ENCODE data around the gene CBX1. TPM values are rescaled to one million over a fixed set of nuclear protein-coding genes. Genes with fewer than 3 reads are reported as not detected.

CBX1 gene
- total and polyA plus RNA-seq, 2 of the 13 experiments (the other 11 are each of a cell fraction or from before 2014, with no cell fraction given) = 17.8 to 108 TPM

GRCh38 chr17:48100160-48100559, 1.1 kb downstream of the CBX1 start:
- Histone ChIP-seq H3K4me2 (ENCODE audit: low read depth, low read length) (peak overlapping the region; percentile 72), H3K79me2 (ENCODE audit: insufficient read depth, low read length) (peaks cover 45% of the 10 kb centered on the region), H3K4me3 (replicated peaks in 1 of 3; ENCODE audit: insufficient read depth in 1 of 3, low read depth in 2 of 3, low read length in 3 of 3) (peak overlapping the region; percentile 90), H3K27ac (ENCODE audit: extremely low read length, insufficient read depth, low read length) (peak overlapping the region; percentile 84), H3K4me1 (ENCODE audit: insufficient read depth, low read length) (peaks cover 27% of the 10 kb centered on the region), H3K36me3 (replicated peaks in 1 of 2; ENCODE audit: control insufficient read depth in 1 of 2, insufficient read depth in 2 of 2, low read length in 2 of 2) (no peaks in the 10 kb centered on the region; a peak in 1 of 5 replicates), H3K9ac (ENCODE audit: insufficient read depth, low read depth, low read length) (peak overlapping the region; percentile 79), H3K27me3 (ENCODE audit: control insufficient read depth in 1 of 2, insufficient read depth in 2 of 2, low read length in 2 of 2) (no peaks in the 10 kb centered on the region), H2AFZ (ENCODE audit: low read length) (no peak overlapping the region), H4K20me1 (ENCODE audit: insufficient read depth, low read length) (0 out of 2 replicates have a peak, but pooled peaks cover 3% of the 10 kb centered on the region), H3K9me3 (ENCODE audit: low read length) (no peaks in the 10 kb centered on the region)
- ChIA-PET CTCF (ENCODE audit: low intra/inter-chr PET ratio, low total read pairs) (no interaction called here), POLR2A (interaction anchor here (1.3 to 2.2 kb wide), 3 partner anchors 14 to 205 kb away, joined by 3 to 19 read pairs (median 6); partner anchors contain the start of genes NFE2L1 and SP2)
- no peak for TF ChIP-seq GLI4 (CRISPR knock-in tag; IDR thresholded peaks at IDR 0.05; ENCODE audit: borderline replicate concordance)
- 0 out of 2 replicates have a peak, but pooled peaks have one; percentile 13 for TF ChIP-seq ELF4 (CRISPR knock-in tag; IDR thresholded peaks at IDR 0.05; ENCODE audit: borderline replicate concordance)
- TF ChIP-seq ZNF317 (CRISPR knock-in tag; IDR thresholded peaks at IDR 0.05) = no peak
- TF ChIP-seq CERS6 (CRISPR knock-in tag; IDR thresholded peaks at IDR 0.05) = no peak
- TF ChIP-seq ZBTB44 (CRISPR knock-in tag; IDR thresholded peaks at IDR 0.05) = no peak
- TF ChIP-seq SRSF9 (IDR thresholded peaks at IDR 0.05; ENCODE audit: borderline replicate concordance, insufficient read depth, low read depth, low read length, poor library complexity, severe bottlenecking) = no peak
- TF ChIP-seq KMT2A (CRISPR knock-in tag; IDR thresholded peaks at IDR 0.05) = no peak
- intact Hi-C loops (cut with micrococcal nuclease; ENCODE audit: unreplicated experiment) (loop anchor here (2.0 kb wide), 1 partner anchor 75 kb away; no protein-coding TSS in a partner anchor), in situ Hi-C loops (cut with HindIII; ENCODE audit: extremely low pct_ligation_motif_present, low pct_unique_long_range_greater_than_20kb) (no loop called here)
- DNase-seq (ENCODE audit: low spot score) = no peak
- 7% methylated on average over 10 of the region's 10 CpGs for WGBS (ENCODE audit: low lambda C conversion rate)
- BruUV-seq (replicated peaks) = TSS peak; percentile 77
- no peak for FAIRE-seq
- no peak for ATAC-seq
